GM15510 (cell line): ENCODE measurements around the gene SLC25A48.

Source experiments
- POLR2A ChIP-seq: IDR thresholded peaks from 3 replicates; pipeline ENCODE4 v1.6.1; 2011; ENCODE audit warnings: borderline replicate concordance; ENCODE audit not compliant: insufficient read length; ENCODE audit errors: extremely low read depth

SLC25A48 gene

DNA sequence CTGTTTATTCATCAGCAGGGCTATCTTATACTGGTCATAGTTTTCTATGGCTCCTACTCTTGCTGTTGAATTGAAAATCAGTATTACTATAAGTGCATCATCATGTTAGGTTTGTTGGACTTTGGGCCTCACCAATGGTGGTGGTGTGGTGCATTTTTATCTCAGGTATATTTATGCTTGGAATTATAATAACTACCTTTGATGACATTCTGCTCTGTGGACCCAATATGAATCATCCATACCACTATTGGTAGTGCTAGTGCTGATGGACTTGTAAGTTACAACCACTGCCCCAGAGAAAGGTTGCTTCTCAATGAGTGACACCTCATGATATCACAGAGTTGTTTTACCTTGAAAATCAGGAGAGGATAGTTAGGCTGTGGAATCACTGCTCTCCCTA lies 33.1 kb downstream of the SLC25A48 start:
- no peak for TF ChIP-seq POLR2A

DNA sequence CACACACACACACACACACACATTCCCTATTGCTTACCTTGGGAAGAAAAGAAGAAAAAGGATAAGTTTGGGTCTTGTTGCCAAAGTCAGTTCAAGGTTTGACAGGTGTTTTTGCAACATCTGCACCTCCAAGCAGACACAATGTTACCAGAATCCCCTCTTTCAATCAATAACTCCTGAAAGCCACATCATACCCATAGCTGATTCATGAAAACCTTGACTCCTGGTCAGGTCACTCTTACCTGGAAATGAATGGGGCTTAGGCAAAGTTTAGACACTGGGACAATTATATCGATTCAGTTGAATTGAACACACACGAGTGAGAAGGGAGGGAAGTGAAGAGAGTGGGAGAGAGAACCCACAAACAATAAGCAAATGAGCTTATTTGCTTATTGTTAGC lies 34.2 kb downstream of the SLC25A48 start:
- no peak for TF ChIP-seq POLR2A

DNA sequence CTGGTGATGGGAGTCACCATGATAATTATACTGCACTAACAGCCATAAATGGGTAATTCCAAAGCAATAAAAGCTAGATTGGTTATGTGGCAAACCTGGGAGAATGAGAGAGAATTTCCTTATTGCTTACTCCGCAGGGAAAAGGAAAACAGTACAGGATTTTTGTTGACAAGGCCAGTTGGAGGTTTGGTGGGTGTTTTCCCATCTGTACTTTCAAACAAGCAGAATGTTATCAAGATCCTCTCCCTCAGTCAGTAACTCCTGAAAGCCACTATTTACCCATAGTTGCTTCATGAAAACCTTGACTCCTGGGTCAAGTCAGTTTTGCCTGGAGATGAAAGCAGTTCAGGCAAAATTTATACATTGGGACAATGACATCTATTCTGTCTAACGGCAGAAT lies 34.8 kb downstream of the SLC25A48 start:
- no peak for TF ChIP-seq POLR2A

DNA sequence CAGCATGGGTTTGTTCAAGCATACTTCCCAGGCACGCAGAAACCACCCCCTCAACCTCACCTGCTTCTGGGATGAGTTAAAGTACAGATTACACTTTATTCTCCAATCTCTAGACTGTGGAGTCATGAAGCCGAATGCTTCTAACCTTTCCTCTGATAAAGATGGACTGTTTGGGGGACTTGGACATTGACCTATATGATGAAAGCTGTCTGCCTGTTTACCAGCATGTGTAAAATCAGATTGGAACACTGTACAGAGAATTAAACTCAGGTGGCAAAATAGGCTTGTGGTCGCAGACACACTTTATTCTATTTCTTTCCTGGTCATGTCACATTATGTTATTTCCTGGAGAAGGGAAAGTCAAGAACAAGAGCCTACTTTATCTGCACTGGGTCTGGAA lies 35.5 kb downstream of the SLC25A48 start:
- no peak for TF ChIP-seq POLR2A

DNA sequence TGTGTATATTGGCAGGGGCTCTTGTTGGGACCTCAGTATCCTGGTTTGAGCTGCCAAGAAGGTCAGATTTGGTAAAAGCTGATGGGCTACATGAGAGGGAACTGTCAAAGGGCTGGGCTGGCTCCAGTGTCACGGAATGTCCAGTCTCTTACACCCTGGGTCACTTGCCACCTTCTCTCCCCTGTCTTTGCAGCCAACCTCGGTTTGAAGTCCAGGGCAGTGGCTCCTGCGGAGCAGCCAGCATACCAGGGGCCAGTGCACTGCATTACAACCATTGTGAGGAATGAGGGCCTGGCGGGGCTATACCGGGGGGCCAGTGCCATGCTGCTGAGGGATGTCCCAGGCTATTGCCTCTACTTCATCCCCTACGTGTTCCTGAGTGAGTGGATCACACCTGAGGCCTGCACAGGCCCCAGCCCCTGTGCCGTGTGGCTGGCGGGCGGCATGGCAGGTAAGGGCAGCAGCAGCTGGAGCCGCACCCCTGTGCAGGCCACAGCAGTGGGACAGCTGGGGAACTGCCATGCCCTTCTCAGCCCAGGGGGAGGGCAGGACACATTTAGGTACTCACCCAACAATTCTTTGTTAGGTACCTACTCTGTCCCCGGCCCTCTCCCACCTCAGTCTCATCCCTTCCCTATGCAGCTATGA lies 36.9 kb downstream of the SLC25A48 start:
- TF ChIP-seq POLR2A = no peak

DNA sequence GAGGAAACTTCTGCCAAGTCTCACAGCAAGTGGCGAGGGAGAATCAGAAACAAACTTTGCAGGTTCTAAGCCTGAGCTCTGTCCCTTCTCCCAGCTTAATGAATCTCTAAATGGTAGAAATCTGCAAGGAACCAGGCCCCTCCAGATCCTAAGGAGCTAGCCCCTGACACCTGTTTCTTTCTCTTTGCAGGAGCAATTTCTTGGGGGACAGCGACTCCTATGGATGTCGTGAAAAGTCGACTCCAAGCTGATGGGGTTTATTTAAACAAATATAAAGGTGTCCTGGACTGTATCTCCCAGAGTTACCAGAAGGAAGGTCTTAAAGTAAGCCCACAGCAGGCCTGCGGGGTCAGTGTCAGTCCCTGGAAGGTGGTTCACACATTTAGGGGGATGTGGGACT lies 39.4 kb downstream of the SLC25A48 start:
- no peak for TF ChIP-seq POLR2A

DNA sequence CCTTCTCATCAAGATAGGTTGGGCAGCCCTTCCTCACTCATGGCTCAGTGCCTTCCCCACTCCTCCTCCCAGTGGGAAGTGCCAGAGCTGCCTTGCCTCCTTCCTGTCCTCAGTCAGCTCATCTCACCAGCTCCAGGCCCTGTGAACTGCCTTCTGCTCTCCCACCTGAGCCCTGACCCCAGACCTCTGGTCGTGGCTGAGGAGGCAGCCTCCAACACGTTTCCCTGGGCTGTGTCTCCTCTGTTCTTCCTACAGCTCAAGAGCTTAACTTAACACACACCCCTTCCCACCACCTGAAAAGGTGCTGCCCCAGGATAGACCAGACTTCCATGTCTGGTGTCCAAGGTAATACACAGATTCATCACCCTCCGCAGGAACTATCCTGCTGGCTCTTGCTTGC lies 40.0 kb downstream of the SLC25A48 start:
- no peak for TF ChIP-seq POLR2A

DNA sequence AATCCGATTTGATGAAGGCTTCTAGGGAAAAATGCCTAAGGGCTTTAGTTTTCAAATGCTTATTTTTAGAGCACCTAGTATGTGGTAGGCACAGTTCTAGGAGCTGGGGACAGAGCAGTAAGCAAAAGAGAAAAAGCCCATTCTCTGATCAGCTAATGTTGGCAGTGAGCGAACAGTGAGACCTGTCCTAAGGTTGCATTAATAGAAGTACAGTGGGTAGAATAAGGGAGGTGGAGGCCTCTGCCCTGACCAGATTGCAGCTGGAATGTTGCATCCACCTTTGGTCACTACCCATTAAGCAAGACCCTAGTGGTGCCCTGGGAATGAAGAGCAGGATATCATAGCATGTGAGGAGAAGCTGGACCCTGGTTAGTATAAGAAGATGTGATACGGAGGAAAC lies 41.1 kb downstream of the SLC25A48 start:
- no peak for TF ChIP-seq POLR2A

DNA sequence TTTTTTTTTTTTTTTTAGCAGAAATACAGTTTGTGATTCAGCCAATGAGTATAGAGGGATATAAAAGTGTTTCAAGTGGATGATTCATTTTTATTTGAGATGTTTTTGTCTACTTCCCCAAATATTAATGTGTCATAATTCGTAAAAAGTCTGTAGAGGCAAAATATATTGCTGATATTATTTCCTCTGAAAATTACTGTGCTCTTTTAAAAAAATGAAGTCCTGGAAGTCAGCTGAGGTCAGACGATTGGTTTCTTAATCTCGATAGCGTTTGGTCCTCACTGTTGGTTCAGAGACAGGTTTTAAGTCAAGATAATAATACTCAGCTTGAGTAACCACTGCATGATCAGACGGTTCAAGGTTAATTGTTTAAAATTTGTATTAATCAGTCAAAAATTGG lies 41.7 kb downstream of the SLC25A48 start:
- no peak for TF ChIP-seq POLR2A

DNA sequence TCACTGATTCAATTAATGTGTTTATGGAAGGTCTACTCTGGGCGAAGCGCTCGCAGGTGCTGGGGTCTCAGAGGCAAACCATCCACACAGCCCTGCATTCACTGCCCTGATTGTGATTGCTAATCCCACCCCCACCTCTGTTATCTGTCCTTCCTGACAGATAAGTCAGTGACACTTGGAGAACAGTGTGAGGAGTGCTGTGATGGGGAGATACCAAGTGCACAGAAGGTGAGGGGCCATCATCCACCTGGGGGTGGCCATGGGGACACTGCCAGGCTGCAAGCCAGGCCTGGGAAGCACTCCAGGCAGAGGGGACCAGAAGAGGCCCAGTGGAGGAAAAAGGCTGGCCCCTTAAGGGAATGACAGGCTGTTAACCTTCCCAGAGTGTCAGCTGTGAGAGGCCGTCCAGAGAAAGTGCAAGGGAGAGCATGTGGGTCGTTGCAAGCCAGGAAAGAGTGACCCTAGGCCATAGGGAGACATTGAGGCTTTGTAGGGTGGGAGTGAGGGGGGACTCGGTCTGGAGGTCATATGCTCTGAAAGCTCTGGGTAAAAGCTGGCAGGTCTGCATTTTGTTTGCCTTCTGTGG lies 43.2 kb downstream of the SLC25A48 start:
- TF ChIP-seq POLR2A = no peak

DNA sequence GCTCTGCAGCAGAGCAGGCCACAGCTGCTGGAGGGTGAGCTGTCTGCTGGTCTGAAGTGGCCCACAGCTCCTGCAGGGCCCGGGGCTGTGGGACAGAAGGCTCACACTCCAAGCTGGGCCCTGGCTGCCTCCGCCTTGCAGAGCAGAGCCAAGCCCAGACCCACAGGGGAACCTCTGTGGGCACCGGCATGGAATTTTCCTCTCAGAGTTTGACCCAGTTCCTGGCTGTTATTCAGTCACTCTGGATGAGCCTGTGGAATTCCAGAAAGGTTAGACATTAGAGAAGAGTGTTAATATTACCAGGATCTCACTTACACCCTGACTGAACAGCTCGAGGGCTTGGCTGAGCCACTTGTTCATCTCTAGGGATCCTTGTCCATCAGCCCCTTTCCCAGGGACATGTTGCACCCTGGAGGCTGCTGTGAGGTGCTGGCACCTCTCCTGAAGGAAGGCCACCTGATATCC lies 43.7 kb downstream of the SLC25A48 start:
- no peak for TF ChIP-seq POLR2A

DNA sequence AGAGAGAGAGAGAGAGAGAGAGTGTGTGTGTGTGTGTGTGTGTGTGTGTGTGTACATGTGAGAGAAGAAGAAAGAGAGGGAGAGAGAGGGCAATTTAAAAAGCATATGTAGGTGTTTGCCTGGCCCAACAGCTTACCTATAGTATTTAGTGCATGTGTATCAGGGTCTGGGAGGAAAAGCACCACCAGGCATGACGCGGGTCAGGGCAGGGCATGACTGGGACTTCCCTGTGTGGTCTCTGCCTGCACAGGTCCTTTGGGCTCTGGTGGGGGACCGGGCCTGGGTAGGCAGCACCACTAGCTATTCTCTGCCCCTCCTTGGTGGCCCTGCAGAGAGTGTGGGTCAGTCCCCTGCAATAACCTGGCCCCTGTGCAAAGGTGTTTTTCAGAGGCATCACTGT lies 45.1 kb downstream of the SLC25A48 start:
- TF ChIP-seq POLR2A = no peak

DNA sequence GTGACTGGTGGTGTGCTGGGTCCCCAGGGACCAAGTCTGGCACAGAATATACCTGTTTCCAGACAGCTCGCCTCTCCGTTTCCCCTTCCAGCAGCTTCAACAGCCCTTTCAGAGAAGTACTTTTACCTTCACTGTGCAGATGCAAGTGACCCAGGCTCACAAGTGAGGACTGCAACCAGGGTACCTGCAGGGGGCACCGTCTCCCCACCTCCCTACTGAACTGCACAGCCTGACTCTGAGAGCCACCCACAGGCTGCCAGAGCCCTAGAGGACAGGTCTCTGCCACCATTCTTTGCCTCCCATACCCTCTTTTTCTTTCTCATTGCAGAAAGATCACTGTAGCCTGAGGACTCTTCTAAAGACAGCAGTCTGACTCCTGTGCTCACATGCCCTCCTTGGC lies 45.8 kb downstream of the SLC25A48 start:
- no peak for TF ChIP-seq POLR2A

DNA sequence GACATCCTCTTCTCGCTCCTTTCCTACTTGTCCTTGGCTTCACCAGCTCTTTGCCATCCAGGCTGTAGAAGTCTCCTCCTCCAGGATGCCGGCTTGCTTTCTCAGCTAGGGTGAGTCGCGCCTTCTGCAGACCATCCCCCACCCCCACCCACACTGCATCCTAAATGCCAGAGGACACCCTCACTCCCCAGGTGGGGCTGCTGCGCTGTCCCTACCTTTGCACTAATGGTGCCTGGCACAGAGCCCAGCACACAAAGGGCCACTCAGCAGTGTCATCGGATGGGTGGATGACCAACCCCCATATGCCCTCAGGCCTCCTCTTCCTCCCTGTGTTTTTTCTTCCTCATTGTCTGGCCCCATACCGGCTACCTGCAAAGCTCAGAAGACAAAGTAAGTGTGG lies 46.3 kb downstream of the SLC25A48 start:
- TF ChIP-seq POLR2A = no peak

DNA sequence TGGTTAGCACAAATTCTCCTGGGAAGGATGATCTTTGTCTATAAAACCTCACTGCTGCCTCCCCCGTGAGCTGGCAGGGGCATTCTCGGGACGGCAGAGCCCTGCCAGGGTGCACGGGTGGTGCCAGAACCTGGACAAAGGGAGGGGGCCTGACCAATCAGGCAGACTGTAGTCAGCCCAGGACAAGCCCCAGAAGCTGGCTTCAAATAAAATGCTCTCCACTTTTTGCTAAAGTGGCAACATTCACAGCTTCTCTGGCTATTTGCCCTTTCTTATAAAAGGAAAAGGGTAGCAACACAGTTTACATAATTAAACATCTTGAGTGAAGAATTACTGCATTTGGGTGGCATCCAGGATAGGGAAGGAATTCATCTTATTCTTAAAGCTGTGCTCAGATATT lies 46.8 kb downstream of the SLC25A48 start:
- no peak for TF ChIP-seq POLR2A

DNA sequence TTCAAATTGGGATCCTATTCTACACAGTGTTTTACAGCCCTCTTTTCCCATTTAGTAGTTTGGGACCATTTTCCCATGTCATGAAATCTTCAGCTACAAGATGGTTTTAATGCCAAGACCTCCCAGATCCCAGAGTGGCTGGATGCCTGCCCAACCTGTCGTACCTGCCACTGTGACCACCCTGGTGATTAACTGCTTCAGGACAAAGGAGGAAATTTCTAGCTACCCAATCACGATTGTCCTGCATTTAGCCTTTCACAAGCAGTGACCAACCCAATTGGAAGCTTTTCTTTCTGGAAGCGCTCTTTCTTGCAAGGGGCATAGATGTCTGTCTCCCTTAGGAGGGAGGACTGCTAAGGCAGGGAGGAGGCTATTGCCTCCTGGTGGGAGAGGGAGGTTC lies 47.4 kb downstream of the SLC25A48 start:
- no peak for TF ChIP-seq POLR2A
